ENCODE measurements around the gene METTL23. TPM values are rescaled to one million over a fixed set of nuclear protein-coding genes. Genes with fewer than 3 reads are reported as not detected.
"Not testable (repeated sequence)": the region's sequence is repeated elsewhere in the genome, so short reads cannot be mapped to it uniquely, and the experiment has no call there.

The METTL23 gene
- polyA plus RNA-seq, 6 donors from 2014 or later = 119 to 177 (median 143) TPM

DNA sequence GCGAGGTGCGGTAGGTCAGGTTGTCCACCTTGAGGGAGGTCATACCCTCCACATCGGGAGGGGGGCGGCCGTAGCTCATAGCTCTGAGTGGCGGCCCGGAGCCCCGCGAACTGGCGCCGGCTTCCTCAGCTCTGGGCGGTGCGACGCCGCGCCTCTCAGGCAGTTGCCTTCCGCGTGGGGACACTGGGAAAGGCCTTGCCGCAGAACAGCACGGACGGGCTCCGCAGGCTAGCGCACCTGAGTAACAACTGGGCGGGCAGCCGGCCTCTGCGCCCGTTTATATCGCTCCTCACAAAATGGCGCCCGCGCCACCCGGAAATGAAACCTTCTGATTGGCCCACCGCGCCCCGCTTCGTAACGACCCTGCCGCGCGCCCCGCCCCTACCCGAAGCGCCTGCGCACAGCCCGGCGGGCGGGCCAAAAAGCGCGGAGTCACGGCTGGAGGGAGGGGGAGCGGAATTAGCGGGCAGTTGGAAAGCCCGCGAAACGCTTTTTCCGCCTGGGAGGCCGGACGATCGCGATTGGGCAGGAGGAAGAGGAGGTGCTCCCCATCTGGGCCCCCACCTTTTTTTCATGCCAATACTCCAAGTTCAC, 10.5 kb downstream of the METTL23 start, which contains the start of gene SRSF2:
Gene SRSF2, minus strand, starts transcription at position 250 of the 594 bp plus-strand sequence. Its CDS starts 171 bp downstream, at position 79.
- peak; percentile 100 for DNase-seq

DNA sequence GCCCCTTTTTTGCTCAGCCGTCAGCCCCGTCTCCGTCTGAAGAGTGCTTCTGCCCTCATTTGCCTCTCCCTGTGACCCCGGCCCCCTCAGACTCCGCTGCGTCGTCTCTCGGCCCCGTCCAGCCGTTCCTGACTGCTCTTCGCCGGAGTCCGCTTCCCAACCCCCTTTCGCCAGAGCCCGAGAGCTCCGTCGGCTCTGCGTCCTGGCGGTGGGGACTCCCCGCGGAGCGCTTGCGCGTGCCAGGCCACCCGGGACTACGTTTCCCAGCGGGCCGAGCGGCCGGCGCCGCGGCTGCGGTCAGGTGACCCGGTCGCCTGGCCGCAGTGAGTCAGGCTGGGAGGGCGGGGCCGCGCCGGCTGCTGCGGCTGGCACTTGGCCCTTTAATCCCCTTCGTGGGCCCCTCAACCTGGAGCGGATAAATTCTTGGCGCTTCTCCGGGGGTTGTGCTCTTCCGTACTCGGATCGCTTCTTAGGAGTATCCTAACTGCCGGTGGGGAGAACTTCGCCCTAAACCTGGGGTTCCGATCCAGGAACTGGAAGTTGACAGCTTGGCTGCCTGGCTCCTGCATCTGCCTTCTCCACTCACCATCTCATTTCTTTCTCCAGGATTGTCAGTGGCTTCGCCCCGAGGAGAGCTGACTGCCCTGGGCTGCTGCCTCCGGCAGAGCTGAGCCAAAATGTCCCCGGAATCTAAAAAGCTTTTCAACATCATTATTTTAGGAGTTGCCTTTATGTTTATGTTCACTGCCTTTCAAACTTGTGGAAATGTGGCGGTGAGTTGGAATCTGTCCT, 11.2 kb downstream of the METTL23 start, which contains the start of gene MFSD11:
Gene MFSD11, plus strand, starts transcription at position 444 of the 792 bp plus-strand sequence. Its CDS starts 234 bp downstream, at position 678.
- DNase-seq (peak; percentile 94), ATAC-seq (ENCODE audit: low read depth in 2 of 2) (peak; percentile 69 to 70)
- peak within 1 kb of the TSS; percentile 95 to 99 (median 98) for H3K4me3 Mint-ChIP-seq
- no peaks in the 10 kb centered on the region for H3K9me3 Mint-ChIP-seq
- H3K36me3 Mint-ChIP-seq = peaks cover 29 to 33% of the 10 kb centered on the region in 2 donors
- H3K27me3 Mint-ChIP-seq = no peaks in the 10 kb centered on the region
- peaks cover 31 to 52% (median 34%) of the 10 kb centered on the region in 3 donors for H3K4me1 Mint-ChIP-seq
- peak within 1 kb of the TSS; percentile 97 to 99 (median 99) for H3K27ac Mint-ChIP-seq

More for the DNA sequence above, 10.5 kb downstream of the METTL23 start, which contains the start of gene SRSF2:
- H3K4me3 Mint-ChIP-seq = peak within 1 kb of the TSS; percentile 95 to 99 (median 98)
- no peaks in the 10 kb centered on the region for H3K9me3 Mint-ChIP-seq
- no peaks in the 10 kb centered on the region for H3K27me3 Mint-ChIP-seq
- peak within 1 kb of the TSS; percentile 97 to 99 (median 99) for H3K27ac Mint-ChIP-seq
- peaks cover 31 to 58% (median 34%) of the 10 kb centered on the region in 3 donors for H3K4me1 Mint-ChIP-seq
- peaks cover 29% of the 10 kb centered on the region in 2 donors for H3K36me3 Mint-ChIP-seq
- ATAC-seq (ENCODE audit: low read depth in 2 of 2) = peak; percentile 67

DNA sequence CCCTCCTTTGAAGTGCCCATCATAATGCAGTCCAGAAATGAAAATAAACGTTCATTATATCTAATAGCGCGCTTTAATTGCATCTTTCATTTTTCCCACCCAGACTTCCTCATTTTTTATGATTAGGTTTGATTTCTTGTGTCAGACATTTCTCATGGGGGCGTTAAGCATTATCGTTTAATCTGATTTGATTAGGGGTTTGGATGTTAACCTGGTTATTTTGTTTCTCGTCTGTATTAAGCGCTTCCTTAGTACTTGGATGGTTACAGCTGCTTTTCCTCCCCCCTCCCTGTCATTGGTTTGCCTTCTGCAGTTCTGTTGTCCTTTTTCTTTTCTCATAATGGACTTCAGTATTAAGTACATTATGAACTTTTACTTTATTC, 11.8 kb downstream of the METTL23 start:
- ATAC-seq (ENCODE audit: low read depth in 2 of 2) (no peak), DNase-seq (no peak)
- peaks cover 27 to 46% (median 34%) of the 10 kb centered on the region in 3 donors for H3K4me1 Mint-ChIP-seq
- no peaks in the 10 kb centered on the region for H3K27me3 Mint-ChIP-seq
- peak overlapping the region; percentile 95 to 99 (median 98) for H3K4me3 Mint-ChIP-seq
- peaks cover 24 to 33% of the 10 kb centered on the region in 2 donors for H3K36me3 Mint-ChIP-seq
- H3K9me3 Mint-ChIP-seq = no peaks in the 10 kb centered on the region
- peak overlapping the region; percentile 97 to 99 (median 99) for H3K27ac Mint-ChIP-seq

DNA sequence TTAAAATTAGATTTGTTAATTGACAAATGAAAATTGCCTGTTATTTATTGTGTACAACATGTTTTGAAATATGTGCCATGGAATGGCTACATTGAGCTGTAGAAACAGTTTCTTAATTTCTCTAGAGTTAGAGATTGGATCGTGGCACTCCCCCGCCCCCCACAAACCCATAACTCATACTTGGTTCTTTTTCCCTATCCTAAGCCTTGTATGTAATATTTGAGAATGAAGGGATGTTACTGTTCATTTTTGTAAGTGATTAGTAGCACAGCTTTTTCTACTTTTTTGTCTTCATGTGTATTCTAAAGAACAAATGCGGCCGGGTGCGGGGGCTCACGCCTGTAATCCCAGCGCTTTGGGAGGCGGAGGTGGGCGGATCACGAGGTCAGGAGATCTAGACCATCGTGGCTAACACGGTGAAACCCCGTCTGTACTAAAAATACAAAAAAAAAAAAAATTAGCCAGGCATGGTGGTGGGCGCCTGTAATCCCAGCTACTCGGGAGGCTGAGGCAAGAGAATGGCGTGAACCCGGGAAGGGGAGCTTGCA, 13.0 kb downstream of the METTL23 start:
- not testable (repeated sequence) for H3K9me3 Mint-ChIP-seq

DNA sequence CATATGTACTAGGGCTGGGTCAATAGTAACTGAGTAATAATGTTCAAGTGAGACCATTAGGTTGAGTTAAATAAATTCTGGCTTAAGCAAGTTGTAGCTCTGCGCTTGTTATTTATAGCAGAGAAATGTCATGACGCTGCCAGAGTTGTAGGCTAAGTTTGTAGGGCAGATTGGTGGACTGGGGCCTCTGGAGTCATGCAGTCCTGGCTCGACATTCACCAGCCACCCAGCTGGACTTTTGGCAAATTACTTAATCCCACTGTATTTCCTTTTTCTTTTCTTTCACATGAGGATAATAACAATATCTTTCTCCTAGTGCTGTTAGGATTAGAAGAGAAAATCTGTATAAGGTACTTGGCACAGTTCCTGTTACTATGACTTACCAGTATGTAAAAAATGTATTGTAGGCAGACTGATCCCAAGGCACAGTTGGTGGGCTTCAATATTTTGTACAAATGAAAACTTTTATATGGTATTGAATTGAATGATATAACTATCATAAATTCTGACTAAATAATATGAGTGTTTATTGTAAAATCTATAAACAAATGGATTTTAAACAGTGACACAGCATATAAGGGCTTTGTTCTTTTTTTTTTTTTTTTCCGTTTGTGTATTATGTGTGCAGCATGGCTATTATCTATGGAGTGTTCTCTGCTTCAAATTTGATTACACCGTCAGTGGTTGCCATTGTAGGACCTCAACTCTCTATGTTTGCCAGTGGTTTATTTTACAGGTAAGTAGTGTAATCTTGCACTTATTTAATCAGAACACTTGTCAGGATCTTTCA, 13.9 kb downstream of the METTL23 start:
- H3K27ac Mint-ChIP-seq = peak overlapping the region in 2 of 6 donors; percentile 21 to 29
- peaks cover 12 to 20% of the 10 kb centered on the region in 2 donors for H3K36me3 Mint-ChIP-seq
- H3K4me1 Mint-ChIP-seq = peaks cover 7 to 25% (median 17%) of the 10 kb centered on the region in 3 donors
- H3K27me3 Mint-ChIP-seq = no peaks in the 10 kb centered on the region
- H3K4me3 Mint-ChIP-seq = peak overlapping the region in 1 of 8 donors; percentile 44
- ATAC-seq (ENCODE audit: low read depth in 2 of 2) = no peak
- H3K9me3 Mint-ChIP-seq = no peaks in the 10 kb centered on the region
- DNase-seq = no peak

More for the DNA sequence above, 13.0 kb downstream of the METTL23 start:
- peak overlapping the region in 2 of 6 donors; percentile 44 to 71 for H3K27ac Mint-ChIP-seq
- H3K36me3 Mint-ChIP-seq = peaks cover 15 to 23% of the 10 kb centered on the region in 2 donors
- peaks cover 15 to 34% (median 25%) of the 10 kb centered on the region in 3 donors for H3K4me1 Mint-ChIP-seq
- not testable (repeated sequence) for DNase-seq; H3K27me3 Mint-ChIP-seq; ATAC-seq (ENCODE audit: low read depth in 2 of 2)
- H3K4me3 Mint-ChIP-seq = peak overlapping the region in 1 of 8 donors; percentile 95

DNA sequence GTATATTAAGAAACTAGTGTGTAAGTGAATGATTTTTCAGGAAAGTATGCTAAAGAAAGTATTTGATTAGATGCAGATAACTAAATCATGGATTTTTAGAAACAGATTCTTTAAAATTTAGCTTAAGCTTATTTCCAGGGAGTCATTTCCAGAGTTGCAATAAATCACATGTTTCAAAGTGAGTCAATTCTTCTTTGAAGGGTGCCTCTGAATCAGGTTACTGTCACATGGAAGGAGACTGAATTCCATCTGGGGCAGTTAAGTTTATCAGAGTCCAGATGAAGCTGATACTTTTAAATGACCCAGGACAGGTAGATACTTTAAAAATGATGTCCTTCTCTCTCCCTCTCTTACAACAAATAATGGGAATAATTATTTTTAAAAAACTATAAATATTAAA, 16.3 kb downstream of the METTL23 start:
- H3K4me3 Mint-ChIP-seq = no peak overlapping the region

DNA sequence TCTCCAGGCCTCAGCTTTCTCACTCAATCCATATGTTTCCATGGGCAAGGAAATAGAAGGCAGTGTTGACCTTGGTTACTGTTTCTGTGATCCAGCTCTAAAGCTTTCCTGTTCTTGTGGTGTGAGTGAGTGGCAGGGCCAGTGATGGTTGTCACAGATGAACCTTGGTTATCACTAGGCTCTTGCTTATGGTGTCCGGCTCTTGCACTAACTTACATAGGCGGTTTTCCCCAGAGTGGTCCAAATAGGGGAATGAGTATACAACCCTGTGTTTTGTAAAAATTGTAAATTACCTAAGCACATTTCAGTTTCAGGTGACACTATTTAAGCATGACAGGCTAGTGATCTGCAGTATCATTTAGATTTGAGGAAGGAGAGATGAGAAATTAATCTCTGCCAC, 18.1 kb downstream of the METTL23 start:
- H3K36me3 Mint-ChIP-seq = peaks cover 9 to 16% of the 10 kb centered on the region in 2 donors
- H3K27me3 Mint-ChIP-seq = no peaks in the 10 kb centered on the region
- DNase-seq (no peak), ATAC-seq (ENCODE audit: low read depth in 2 of 2) (no peak)
- H3K27ac Mint-ChIP-seq = no peak overlapping the region
- H3K9me3 Mint-ChIP-seq = no peaks in the 10 kb centered on the region
- no peak overlapping the region for H3K4me3 Mint-ChIP-seq
- peaks cover 0 to 10% (median 4%) of the 10 kb centered on the region in 3 donors for H3K4me1 Mint-ChIP-seq

More for the DNA sequence above, 16.3 kb downstream of the METTL23 start:
- Mint-ChIP-seq H3K36me3 (peaks cover 9 to 16% of the 10 kb centered on the region in 2 donors), H3K9me3 (no peaks in the 10 kb centered on the region), H3K4me1 (peaks cover 0 to 23% (median 14%) of the 10 kb centered on the region in 3 donors), H3K27ac (no peak overlapping the region), H3K27me3 (no peaks in the 10 kb centered on the region)
- DNase-seq = no peak
- no peak for ATAC-seq (ENCODE audit: low read depth in 2 of 2)

DNA sequence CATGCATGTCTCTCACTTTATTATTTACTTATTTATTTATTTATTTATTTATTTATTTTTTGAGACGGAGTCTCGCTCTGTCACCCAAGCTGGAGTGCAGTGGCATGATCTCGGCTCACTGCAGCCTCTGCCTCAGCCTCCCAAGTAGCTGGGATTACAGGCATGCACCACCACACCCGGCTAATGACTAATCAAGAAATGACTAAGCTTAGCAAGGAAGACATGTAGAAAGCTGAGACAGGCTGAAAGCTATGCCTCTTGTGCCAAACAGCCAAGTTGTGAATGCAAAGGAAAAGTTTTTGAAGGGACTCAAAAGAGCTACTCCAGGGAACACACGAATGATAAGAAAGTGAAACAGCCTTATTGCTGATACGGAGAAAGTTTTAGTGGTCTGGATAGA, 19.1 kb downstream of the METTL23 start:
- H3K27me3 Mint-ChIP-seq, H3K4me3 Mint-ChIP-seq: not testable (repeated sequence)
- peaks cover 12 to 16% of the 10 kb centered on the region in 2 donors for H3K36me3 Mint-ChIP-seq

DNA sequence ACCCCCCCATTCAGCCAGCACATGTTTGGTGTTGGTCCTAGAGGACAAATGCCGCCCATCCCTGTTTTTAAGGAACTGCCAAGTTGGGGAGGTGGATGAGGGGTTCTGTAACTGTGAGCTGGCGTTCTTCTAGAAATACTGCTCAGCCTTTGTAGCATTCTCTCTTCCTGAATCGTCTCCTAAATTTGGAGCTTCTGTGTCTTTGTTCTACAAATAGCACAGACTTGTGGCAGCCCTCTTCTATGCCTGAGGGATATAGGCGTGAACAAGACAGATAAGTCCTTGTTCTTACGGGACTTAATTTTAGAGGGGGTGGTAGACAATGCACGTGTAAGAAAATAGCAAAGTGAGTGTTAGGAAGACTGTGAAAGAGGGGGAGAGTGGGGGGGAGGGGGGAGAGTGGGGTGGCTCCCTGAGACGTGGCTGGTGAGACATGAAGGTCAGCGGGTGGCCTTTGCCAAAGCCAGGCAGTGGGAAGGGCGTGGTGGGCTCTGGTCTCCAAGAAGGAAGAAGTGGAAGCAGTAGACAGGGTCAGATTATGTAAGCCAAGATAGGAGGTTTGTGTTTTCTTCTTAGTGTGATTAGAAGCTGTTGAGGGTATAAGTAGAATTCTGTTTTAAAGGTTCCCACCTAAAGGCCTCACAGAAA, 21.2 kb downstream of the METTL23 start:
- peaks cover 8 to 14% of the 10 kb centered on the region in 2 donors for H3K36me3 Mint-ChIP-seq
- ATAC-seq (ENCODE audit: low read depth in 2 of 2) (no peak), DNase-seq (no peak)
- H3K27me3 Mint-ChIP-seq = no peaks in the 10 kb centered on the region
- peaks cover under 1 to 4% (median 3%) of the 10 kb centered on the region in 3 donors for H3K4me1 Mint-ChIP-seq
- peak overlapping the region in 1 of 6 donors; percentile 66 for H3K27ac Mint-ChIP-seq
- H3K4me3 Mint-ChIP-seq = no peak overlapping the region
- no peaks in the 10 kb centered on the region for H3K9me3 Mint-ChIP-seq

More for the DNA sequence above, 19.1 kb downstream of the METTL23 start:
- H3K9me3 Mint-ChIP-seq; ATAC-seq (ENCODE audit: low read depth in 2 of 2); H3K27ac Mint-ChIP-seq; H3K4me1 Mint-ChIP-seq; DNase-seq: not testable (repeated sequence)

DNA sequence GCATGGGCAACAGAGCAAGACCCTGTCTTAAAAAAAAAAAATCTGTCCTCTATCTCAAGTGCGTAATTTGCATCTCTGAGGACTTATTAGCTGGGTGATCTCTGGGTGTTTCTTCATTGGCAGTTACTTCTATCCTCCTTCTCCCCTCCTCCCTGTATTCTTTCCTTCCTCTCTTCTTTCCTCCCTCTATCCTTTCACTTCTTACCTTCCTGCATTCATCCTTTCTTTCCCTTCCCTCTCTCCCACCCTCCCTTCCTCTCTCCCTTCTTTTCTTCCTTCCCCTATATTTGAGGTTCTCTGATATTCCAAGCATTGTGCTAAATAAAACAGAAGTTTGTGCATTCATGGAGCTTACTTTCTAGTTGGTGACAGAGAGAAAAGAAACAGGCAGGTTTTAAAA, 22.0 kb downstream of the METTL23 start:
- H3K27me3 Mint-ChIP-seq = no peaks in the 10 kb centered on the region
- H3K4me1 Mint-ChIP-seq = peaks cover 3 to 8% (median 4%) of the 10 kb centered on the region in 3 donors
- H3K27ac Mint-ChIP-seq = peak overlapping the region in 1 of 6 donors; percentile 56
- no peak for DNase-seq
- no peaks in the 10 kb centered on the region for H3K9me3 Mint-ChIP-seq
- H3K4me3 Mint-ChIP-seq = peak overlapping the region in 1 of 8 donors; percentile 40
- peaks cover 8 to 14% of the 10 kb centered on the region in 2 donors for H3K36me3 Mint-ChIP-seq
- no peak for ATAC-seq (ENCODE audit: low read depth in 2 of 2)

DNA sequence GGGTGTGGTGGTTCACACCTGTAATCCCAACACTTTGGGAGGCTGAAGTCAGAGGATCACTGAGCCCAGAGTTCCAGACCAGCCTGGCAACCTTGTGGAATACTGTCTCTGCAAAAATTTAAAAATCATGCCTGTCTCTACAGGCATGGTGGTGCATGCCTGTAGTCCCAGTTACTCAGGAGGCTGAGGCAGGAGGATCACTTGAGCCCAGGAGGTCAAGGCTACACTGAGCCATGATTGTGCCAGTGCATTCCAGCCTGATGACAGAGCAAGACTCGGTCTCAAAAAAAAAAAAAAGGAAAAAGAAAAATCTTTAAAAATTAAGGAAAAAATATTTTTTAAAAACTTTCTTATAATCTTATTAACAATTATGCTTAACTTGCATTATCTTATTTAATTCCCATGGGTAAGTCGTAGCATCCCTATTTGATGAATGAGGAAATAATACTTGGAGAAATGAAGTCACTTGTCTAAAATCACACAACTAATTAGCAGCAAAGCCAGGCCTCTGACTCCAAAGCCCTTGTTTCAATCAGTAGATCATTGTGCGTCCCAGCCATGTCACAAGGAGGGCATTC, 24.9 kb downstream of the METTL23 start:
- H3K4me3 Mint-ChIP-seq = no peak overlapping the region
- no peak for DNase-seq
- peaks cover 3 to 9% (median 4%) of the 10 kb centered on the region in 3 donors for H3K4me1 Mint-ChIP-seq

DNA sequence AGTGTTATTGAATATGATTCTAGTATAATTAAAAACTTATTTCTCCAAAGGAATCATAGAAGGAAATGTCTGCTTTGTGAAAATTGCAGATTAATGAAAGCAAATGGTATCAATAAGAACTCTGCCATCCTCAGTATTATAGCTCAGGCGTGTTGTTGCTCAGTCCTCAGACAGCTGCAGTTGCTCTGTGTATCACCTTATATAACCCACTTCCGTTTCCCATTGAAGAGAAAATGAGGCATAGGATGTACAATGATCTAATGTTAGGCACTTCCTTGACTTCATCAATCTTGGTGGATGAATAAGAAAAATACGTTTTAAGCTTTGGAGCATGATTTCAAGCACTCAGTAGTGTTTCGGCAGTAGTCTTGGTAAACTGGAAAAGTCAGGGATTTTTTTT, 25.4 kb downstream of the METTL23 start:
- peaks cover 3 to 9% of the 10 kb centered on the region in 2 donors for H3K36me3 Mint-ChIP-seq
- ATAC-seq (ENCODE audit: low read depth in 2 of 2) (no peak), DNase-seq (no peak)
- H3K4me3 Mint-ChIP-seq = no peak overlapping the region
- H3K27ac Mint-ChIP-seq = peak overlapping the region in 1 of 6 donors; percentile 63
- H3K27me3 Mint-ChIP-seq = no peaks in the 10 kb centered on the region
- H3K9me3 Mint-ChIP-seq = no peaks in the 10 kb centered on the region
- peaks cover 3 to 9% (median 4%) of the 10 kb centered on the region in 3 donors for H3K4me1 Mint-ChIP-seq

More for the DNA sequence above, 24.9 kb downstream of the METTL23 start:
- Mint-ChIP-seq H3K9me3 (no peaks in the 10 kb centered on the region), H3K36me3 (peaks cover 0 to 9% of the 10 kb centered on the region in 2 donors), H3K27ac (no peak overlapping the region), H3K27me3 (no peaks in the 10 kb centered on the region)
- no peak for ATAC-seq (ENCODE audit: low read depth in 2 of 2)

Measured in naive B cell (primary cell).